T-helper 17 cell (primary cell): Measurements from ENCODE around the gene B9D2. TPM values are rescaled to one million over a fixed set of nuclear protein-coding genes. Genes with fewer than 3 reads are reported as not detected.

Source experiments
- ATAC-seq: fragments of 150-1000 bp; cut with Tn5 transposase; 2 replicates; pipeline ENCODE4 v1.10.0; 2021; ENCODE audit warnings: mild to moderate bottlenecking, moderate library complexity
- DNase-seq, 3 donors: peaks; one replicate each; pipeline versions ENCODE4 v3.0.0 to v3.0.0-alpha.2; 2020 to 2021
- H3K9me3 ChIP-seq: one replicate; pipeline ENCODE4 v1.7.0; 2013; ENCODE audit warnings: low read length, mild to moderate bottlenecking; ENCODE audit not compliant: control insufficient read depth, poor library complexity, severe bottlenecking
- H3K27ac Mint-ChIP-seq: one replicate; pipeline ENCODE4 v1.8.0; 2022; ENCODE audit warnings: mild to moderate bottlenecking, moderate library complexity, mixed read lengths
- H3K27me3 Mint-ChIP-seq: one replicate; pipeline ENCODE4 v1.8.0; 2022; ENCODE audit warnings: mixed read lengths
- H3K36me3 Mint-ChIP-seq: one replicate; pipeline ENCODE4 v1.8.0; 2022; ENCODE audit warnings: low read depth, mixed read lengths
- H3K4me1 Mint-ChIP-seq: one replicate; pipeline ENCODE4 v1.8.0; 2022; ENCODE audit warnings: mild to moderate bottlenecking, mixed read lengths
- H3K4me3 Mint-ChIP-seq: one replicate; pipeline ENCODE4 v1.8.0; 2022; ENCODE audit warnings: mild to moderate bottlenecking, moderate library complexity, mixed read lengths
- total RNA-seq, 4 donors: library from RNA in 2 of 4; stranded (reverse) in 2 of 4; gene quantifications; one replicate each; pipeline ENCODE4 v1.2.3 and lab custom pipeline; 2022 to 2026

B9D2 gene
- total RNA-seq, 2 donors from 2014 or later = 37.1 to 41.4 TPM

DNA sequence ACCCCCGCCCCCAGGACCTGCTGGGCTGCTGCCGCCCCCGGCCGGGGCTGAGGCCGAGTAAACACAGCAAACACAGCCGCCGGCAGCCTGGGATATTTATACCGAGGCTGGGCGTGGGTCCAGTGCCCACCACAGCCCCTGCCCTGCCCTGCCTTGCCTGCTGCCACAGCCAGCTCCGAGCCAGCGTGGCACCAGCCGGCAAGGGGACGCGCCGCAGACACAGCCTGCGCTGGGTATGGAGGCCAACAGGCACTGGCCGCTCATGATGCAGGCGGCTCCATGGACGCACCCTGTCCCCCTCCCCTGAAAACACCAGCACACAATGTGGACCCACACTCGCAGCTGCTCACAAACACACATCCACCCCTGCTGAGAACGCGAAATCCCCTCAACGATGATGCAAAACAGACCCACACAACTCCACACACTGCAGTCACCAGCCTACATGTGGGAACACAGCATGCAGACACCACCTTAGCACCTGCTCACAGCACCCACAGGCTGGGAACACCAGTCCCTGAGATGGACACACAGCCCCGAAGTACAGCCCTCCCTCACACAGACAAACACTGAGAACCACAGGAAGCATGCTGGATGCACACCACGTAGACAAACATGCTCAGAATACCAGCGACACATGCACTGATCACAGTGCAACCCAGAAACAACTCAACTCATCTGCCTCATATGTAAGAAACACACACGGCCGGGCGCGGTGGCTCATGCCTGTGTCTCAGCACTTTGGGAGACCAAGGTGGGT, 37.8 kb downstream of the B9D2 start:
- peak overlapping the region; percentile 98 for H3K27ac Mint-ChIP-seq
- peak overlapping the region; percentile 92 for H3K4me3 Mint-ChIP-seq
- H3K36me3 Mint-ChIP-seq = peaks cover 19% of the 10 kb centered on the region
- H3K4me1 Mint-ChIP-seq = peaks cover 53% of the 10 kb centered on the region
- ATAC-seq = peak; percentile 2
- no peaks in the 10 kb centered on the region for H3K9me3 ChIP-seq
- DNase-seq = no peak
- H3K27me3 Mint-ChIP-seq = no peaks in the 10 kb centered on the region

DNA sequence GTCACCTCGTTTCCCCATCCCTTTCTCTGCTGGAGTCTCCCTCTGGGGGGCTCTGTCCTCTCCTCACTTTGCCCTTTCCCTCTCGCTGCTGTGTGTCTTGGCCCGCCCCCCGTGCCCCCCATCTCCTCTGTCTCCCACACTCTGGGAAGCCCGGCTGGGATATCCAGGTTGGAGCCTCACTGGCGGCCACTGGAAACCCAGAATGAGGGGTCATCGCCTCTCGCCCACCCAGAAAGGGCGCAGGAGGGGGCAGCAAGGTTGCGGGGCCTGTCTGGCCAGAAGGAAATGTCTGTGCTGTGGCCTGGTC, 38.4 kb downstream of the B9D2 start:
- peak overlapping the region; percentile 89 for H3K27ac Mint-ChIP-seq
- no peaks in the 10 kb centered on the region for H3K27me3 Mint-ChIP-seq
- peaks cover 18% of the 10 kb centered on the region for H3K36me3 Mint-ChIP-seq
- peaks cover 51% of the 10 kb centered on the region for H3K4me1 Mint-ChIP-seq
- no peak overlapping the region for H3K4me3 Mint-ChIP-seq
- ATAC-seq (no peak), DNase-seq (no peak)
- no peaks in the 10 kb centered on the region for H3K9me3 ChIP-seq

DNA sequence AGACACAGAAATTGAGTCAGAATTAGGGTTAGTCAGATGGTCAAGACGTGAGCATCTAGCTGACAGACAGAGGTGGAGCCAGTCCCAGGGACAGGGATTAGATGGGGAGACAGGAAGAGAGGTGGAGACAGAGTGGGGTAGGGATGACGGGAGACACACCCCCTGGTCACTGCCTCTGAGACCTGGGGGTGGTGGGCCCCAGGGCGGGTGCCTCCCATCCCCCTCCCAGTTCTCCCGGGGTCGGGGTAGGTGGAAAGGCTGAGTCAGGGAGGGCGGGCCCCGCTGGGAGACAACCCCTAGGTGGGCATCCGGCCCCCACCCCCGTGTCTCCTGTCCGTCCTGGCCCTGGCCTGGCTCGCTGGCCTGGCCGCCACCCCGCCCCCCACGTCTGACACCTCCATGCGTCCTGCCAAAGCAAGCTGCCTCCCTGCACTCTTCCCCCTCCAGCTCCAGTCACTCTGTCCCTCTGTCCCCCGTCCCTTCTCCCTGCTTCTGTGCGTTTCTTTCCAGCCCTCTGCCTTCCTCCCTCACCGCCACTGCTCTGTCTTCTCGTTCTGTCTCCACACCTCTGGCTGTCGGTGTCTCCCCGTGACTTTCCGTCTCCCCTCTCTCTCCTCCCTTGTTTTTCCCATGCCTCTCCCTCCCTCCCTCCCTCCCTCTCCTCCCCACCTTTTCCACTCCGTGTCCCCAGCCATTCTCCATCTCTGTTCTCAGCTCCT, 38.9 kb downstream of the B9D2 start:
- H3K4me3 Mint-ChIP-seq = peak overlapping the region; percentile 82
- H3K27me3 Mint-ChIP-seq = no peaks in the 10 kb centered on the region
- H3K27ac Mint-ChIP-seq = peak overlapping the region; percentile 89
- peaks cover 16% of the 10 kb centered on the region for H3K36me3 Mint-ChIP-seq
- ATAC-seq (no peak), DNase-seq (no peak)
- H3K9me3 ChIP-seq = no peaks in the 10 kb centered on the region
- H3K4me1 Mint-ChIP-seq = peaks cover 48% of the 10 kb centered on the region

DNA sequence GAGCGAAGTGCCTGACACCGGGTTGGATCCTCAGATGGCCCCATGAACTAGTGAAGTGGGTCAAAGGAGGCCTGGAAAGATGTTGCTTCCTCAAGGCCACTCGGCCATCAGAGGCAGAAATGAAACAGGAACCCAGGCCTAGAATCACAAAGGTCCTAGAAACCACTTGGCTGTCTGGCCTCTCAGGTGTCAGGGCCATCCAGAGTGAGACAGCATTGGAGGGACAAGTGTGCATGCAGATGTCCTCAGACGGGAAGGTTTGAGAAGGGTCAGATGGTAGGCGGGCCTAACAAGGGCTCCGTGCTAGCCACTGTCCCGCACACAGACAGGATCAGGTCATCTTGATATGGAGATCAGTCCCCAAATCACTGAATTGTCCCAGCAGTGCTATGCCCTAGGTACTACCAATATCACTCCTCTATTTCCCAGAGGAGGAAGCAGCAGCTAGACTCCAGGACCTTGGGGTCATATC, 39.7 kb downstream of the B9D2 start:
- peaks cover 16% of the 10 kb centered on the region for H3K36me3 Mint-ChIP-seq
- peaks cover 50% of the 10 kb centered on the region for H3K4me1 Mint-ChIP-seq
- H3K27me3 Mint-ChIP-seq = no peaks in the 10 kb centered on the region
- DNase-seq (no peak), ATAC-seq (no peak)
- H3K4me3 Mint-ChIP-seq = no peak overlapping the region
- peak overlapping the region; percentile 89 for H3K27ac Mint-ChIP-seq
- no peaks in the 10 kb centered on the region for H3K9me3 ChIP-seq

DNA sequence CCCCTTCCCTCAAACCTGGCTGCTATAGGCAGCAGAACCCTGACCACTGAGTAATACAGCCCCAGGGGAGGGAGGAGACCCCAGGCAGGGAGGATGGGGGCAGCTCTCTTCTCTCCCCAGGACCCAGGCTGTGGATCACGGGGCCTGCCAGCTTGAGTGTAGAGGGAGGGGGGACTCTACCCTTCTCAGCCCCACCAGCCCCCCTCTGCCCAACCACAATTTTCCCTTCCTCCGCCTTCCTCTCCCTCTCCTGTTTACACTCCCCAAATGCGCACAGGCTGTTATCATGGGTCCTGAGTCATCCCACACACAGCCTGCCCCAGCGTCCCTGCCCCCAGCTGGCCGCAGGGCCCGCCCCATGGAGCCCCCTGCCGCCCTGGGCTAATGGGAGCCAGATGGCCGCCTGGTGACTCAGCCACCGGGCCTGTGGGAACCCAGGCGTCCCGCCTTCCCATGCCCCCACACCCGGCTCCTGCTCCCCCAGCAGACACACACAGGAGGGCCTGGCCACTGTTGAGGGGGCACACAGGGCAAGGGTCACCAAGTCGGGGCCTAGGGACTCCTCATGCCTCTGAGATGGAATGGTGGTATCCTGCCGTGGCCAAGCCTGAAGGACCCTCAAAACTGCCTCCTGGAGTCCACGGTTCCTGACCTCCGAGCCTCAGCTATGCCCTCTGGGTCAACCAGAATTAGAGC, 40.4 kb downstream of the B9D2 start:
- Mint-ChIP-seq H3K36me3 (peaks cover 12% of the 10 kb centered on the region), H3K4me1 (peaks cover 43% of the 10 kb centered on the region), H3K27ac (peak overlapping the region; percentile 89), H3K4me3 (peak overlapping the region; percentile 52), H3K27me3 (no peaks in the 10 kb centered on the region)
- ATAC-seq = no peak
- no peaks in the 10 kb centered on the region for H3K9me3 ChIP-seq
- no peak for DNase-seq

DNA sequence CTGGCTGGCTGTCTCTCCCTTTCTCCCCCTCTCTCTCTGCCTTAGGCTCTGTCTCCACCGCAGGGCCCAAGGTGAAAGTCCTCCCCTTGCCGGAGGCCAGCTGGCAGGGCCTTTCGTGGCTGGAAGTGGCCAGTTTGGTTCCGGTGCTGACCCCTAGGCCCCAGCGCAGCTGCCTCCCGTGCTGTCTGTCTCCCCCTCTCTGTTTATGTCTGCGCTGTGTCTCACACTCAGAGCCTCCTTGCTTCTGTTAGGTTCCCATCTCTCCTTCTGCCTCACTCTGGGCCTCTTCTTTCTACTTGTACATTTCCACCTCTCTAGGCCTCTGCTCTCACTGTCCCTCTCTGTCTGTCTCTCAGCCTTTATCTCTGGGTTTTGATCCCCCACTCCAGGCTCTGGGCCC, 40.9 kb downstream of the B9D2 start:
- ATAC-seq = no peak
- peaks cover 12% of the 10 kb centered on the region for H3K36me3 Mint-ChIP-seq
- DNase-seq = no peak
- peaks cover 43% of the 10 kb centered on the region for H3K4me1 Mint-ChIP-seq
- peak overlapping the region; percentile 70 for H3K4me3 Mint-ChIP-seq
- H3K27me3 Mint-ChIP-seq = no peaks in the 10 kb centered on the region
- peak overlapping the region; percentile 86 for H3K27ac Mint-ChIP-seq
- no peaks in the 10 kb centered on the region for H3K9me3 ChIP-seq

DNA sequence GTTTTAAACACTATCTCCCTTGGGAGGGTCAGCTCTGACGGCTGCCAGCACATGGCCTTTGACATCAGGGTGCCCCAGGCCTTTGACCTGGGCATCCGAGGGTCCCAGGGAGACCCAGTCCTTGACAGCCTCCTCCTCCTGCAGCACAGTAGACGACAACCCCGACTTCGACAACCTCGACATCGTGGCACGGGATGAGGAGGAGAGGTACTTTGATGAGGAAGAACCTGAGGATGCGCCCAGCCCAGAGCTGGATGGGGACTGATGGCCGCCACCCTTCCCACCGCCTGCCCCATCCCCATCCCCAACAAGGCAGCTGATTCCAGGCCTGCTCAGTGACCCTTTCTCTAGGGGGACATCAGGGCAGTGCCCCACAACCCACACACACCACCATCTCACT, 41.5 kb downstream of the B9D2 start:
- H3K27me3 Mint-ChIP-seq = no peaks in the 10 kb centered on the region
- peaks cover 43% of the 10 kb centered on the region for H3K4me1 Mint-ChIP-seq
- ATAC-seq = no peak
- H3K27ac Mint-ChIP-seq = peak overlapping the region; percentile 86
- H3K36me3 Mint-ChIP-seq = peaks cover 12% of the 10 kb centered on the region
- H3K9me3 ChIP-seq = no peaks in the 10 kb centered on the region
- peak overlapping the region; percentile 70 for H3K4me3 Mint-ChIP-seq
- no peak for DNase-seq

DNA sequence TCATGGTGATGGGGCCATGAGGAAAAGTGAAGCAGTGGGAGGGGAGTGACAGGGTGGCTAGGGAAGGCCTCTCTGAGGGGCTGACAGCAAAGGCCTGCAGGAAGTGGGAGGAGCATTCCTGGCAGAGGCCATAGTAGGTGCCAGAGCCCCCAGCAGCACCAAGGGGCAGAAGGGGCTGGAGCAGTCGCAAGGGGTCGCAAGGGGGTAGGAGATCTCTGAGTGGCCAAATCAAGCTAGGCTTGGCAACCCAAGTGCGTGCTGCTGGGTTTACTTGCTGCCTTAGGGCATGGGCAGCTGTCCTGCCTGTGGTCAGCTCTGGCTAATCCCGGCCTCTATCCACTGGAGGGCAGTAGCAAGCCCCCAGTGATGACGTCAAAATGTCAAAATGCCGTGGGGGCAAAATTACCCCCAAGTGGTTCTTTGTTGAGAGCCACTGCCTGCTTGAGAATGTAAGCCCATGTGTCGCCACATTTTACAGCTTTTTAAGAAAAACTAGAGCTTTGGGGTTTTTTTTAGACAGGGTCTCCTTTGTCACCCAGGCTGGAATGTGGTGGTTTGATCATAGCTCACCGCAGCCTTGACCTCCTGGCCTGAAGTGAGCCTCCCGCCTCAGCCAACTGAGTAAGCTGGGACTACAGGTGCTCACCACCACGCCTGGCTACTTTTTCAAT, 42.2 kb downstream of the B9D2 start:
- H3K4me1 Mint-ChIP-seq = peaks cover 40% of the 10 kb centered on the region
- ATAC-seq (no peak), DNase-seq (no peak)
- peaks cover 13% of the 10 kb centered on the region for H3K36me3 Mint-ChIP-seq
- no peaks in the 10 kb centered on the region for H3K27me3 Mint-ChIP-seq
- H3K9me3 ChIP-seq = no peaks in the 10 kb centered on the region
- peak overlapping the region; percentile 89 for H3K27ac Mint-ChIP-seq
- H3K4me3 Mint-ChIP-seq = peak overlapping the region; percentile 33

DNA sequence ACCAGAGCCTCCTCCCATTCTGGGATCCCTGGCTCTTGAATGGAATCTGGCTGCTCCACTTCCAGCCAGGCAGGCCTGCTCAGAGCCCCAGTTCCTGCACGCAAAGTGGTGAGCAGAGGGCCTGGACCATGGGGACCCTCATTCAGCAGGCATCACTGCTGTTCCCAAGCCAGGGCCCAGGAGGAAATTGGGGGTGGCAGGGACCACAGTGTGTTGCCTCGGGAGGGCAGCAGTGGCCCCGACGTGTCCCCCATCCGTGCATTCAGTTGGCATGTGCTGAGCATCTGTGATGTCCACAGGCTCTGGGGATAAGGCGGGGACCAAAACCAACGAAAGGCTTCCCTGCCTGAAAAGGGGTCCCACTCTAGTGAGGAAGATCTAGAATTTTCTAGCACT, 42.7 kb downstream of the B9D2 start:
- Mint-ChIP-seq H3K4me3 (peak overlapping the region; percentile 33), H3K36me3 (peaks cover 12% of the 10 kb centered on the region), H3K27ac (peak overlapping the region; percentile 89), H3K27me3 (no peaks in the 10 kb centered on the region), H3K4me1 (peaks cover 38% of the 10 kb centered on the region)
- ATAC-seq (no peak), DNase-seq (no peak)
- no peaks in the 10 kb centered on the region for H3K9me3 ChIP-seq

DNA sequence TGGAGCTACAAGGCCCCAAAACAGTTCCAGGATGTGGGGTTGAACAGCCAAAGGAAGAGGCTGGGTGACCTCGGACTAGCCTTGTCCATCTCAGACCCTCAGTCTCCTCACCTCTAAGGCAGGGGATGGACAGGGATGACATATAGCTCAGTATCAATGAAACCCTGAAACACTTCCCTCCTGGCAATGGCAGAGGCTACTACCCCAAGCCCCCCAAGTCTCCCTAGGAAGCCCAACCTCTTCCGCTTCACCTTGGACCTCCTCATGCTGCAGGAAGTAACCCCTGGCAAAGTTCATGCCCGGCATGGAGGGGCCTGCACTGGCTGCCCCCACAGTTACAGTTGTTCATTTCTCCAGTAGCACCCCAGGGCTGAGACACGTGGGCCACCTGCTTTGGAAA, 43.4 kb downstream of the B9D2 start:
- no peak for DNase-seq
- Mint-ChIP-seq H3K4me1 (peaks cover 38% of the 10 kb centered on the region), H3K27ac (peak overlapping the region; percentile 89), H3K36me3 (peaks cover 10% of the 10 kb centered on the region), H3K27me3 (no peaks in the 10 kb centered on the region), H3K4me3 (peak overlapping the region; percentile 58)
- no peak for ATAC-seq
- no peaks in the 10 kb centered on the region for H3K9me3 ChIP-seq

DNA sequence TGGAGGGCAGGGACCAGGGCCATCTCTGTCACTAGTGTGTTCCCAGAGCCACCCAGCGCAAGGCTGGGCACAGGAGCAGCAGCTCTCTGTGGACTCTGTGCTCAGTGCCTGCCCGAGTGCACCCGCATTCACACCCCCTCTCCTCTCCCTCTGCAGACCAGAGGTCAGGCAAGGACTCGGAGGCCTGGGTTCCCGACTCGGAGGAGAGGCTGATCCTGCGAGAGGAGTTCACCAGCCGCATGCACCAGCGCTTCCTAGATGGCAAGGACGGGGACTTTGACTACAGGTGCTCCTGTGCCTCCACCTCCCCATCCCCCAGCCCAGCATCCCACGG, 43.8 kb downstream of the B9D2 start:
- H3K27ac Mint-ChIP-seq = peak overlapping the region; percentile 60
- no peaks in the 10 kb centered on the region for H3K27me3 Mint-ChIP-seq
- no peak for ATAC-seq
- peaks cover 10% of the 10 kb centered on the region for H3K36me3 Mint-ChIP-seq
- DNase-seq = no peak
- H3K9me3 ChIP-seq = no peaks in the 10 kb centered on the region
- H3K4me3 Mint-ChIP-seq = peak overlapping the region; percentile 69
- H3K4me1 Mint-ChIP-seq = peaks cover 36% of the 10 kb centered on the region

DNA sequence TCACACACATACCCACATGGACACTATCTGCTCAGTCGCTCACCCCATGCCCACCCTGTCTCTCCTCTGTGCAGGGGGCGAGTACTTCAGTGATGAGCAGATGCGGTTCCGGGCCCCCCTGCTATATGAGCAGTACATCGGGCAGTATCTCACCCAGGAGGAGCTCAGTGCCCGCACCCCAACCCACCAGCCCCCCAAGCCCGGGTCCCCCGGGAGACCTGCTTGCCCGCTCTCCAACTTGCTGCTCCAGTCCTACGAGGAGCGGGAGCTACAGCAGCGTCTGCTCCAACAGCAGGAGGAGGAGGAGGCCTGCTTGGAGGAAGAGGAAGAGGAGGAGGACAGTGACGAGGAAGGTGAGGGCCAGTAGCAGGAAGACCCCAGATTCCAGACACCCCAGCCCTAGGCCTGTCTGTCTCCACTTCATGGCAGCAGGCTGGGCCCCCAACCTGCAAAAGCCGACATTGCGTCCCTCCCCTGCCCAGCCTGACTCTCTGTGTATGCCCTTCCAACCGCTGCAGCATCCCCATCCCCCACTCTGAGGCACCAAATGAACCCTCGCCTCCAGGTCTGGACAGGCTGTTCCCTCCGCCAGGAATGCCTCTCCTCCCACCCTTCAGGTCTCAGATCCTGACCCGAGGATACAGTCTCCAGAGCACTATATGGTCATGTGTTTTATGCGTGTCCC, 44.3 kb downstream of the B9D2 start:
- H3K4me1 Mint-ChIP-seq = peaks cover 33% of the 10 kb centered on the region
- no peaks in the 10 kb centered on the region for H3K27me3 Mint-ChIP-seq
- ATAC-seq (peak; percentile 3), DNase-seq (no peak)
- H3K9me3 ChIP-seq = no peaks in the 10 kb centered on the region
- H3K27ac Mint-ChIP-seq = peak overlapping the region; percentile 60
- H3K4me3 Mint-ChIP-seq = peak overlapping the region; percentile 69
- H3K36me3 Mint-ChIP-seq = peaks cover 10% of the 10 kb centered on the region
